ENCODE measurements around the gene GRAMD4.

- TF ChIP-seq, protein P1, sequence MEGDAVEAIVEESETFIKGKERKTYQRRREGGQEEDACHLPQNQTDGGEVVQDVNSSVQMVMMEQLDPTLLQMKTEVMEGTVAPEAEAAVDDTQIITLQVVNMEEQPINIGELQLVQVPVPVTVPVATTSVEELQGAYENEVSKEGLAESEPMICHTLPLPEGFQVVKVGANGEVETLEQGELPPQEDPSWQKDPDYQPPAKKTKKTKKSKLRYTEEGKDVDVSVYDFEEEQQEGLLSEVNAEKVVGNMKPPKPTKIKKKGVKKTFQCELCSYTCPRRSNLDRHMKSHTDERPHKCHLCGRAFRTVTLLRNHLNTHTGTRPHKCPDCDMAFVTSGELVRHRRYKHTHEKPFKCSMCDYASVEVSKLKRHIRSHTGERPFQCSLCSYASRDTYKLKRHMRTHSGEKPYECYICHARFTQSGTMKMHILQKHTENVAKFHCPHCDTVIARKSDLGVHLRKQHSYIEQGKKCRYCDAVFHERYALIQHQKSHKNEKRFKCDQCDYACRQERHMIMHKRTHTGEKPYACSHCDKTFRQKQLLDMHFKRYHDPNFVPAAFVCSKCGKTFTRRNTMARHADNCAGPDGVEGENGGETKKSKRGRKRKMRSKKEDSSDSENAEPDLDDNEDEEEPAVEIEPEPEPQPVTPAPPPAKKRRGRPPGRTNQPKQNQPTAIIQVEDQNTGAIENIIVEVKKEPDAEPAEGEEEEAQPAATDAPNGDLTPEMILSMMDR (IDR thresholded peaks at IDR 0.05), result no peak
- no peak for TF ChIP-seq EZH2 (IDR thresholded peaks at IDR 0.05; ENCODE audit: borderline replicate concordance, insufficient read depth, low read depth, low read length, poor library complexity, severe bottlenecking)
Observed at GRCh38 chr22:46588279-46589140, 31.7 kb upstream of the GRAMD4 start.

Data from B cell (primary cell).